GM12874 (cell line): Measurements from ENCODE around the gene SMC6.

Source experiments
- CTCF ChIP-seq: IDR thresholded peaks from 2 replicates; pipeline ENCODE4 v1.5.1; 2011; ENCODE audit warnings: low read depth, mild to moderate bottlenecking, control low read depth, low read length, moderate library complexity; ENCODE audit not compliant: insufficient read depth

Gene SMC6

GRCh38 chr2:17710547-17711248 lies 42.9 kb downstream of the SMC6 start:
- no peak for TF ChIP-seq CTCF

GRCh38 chr2:17709897-17710296 lies 43.7 kb downstream of the SMC6 start:
- TF ChIP-seq CTCF: no peak

- no peak for TF ChIP-seq CTCF
These were observed 45.1 kb downstream of the SMC6 start for GRCh38 chr2:17708501-17708900.

GRCh38 chr2:17706845-17707244 lies 46.8 kb downstream of the SMC6 start:
- TF ChIP-seq CTCF: no peak

- no peak for TF ChIP-seq CTCF
These were observed 62.8 kb downstream of the SMC6 start for GRCh38 chr2:17690776-17691175.

GRCh38 chr2:17689010-17689409 lies 64.6 kb downstream of the SMC6 start:
- no peak for TF ChIP-seq CTCF

- TF ChIP-seq CTCF: no peak
These were observed 65.0 kb downstream of the SMC6 start for GRCh38 chr2:17688600-17688999.
